Measurements from ENCODE around the gene SMG7.

Gene SMG7

DNA sequence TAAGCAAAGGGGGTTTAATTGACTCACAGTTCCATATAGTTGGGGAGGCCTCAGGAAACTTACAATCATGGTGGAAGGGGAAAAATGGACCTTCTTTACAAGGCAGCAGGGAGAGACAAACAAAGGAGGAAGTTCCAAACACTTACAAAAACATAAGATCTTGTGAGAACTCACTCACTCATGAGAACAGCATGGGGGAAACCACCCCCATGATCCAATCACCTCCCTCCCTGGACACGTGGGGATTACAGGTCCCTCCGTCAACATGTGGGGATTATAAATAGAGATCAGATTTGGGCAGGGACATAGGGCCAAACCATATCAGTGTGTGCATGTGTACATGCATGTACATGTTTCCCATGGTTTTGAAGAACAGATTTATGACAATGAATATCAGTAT is 5.5 kb upstream of the SMG7 start:
- in situ Hi-C loops (cut with MboI; ENCODE audit: low sequenced_read_pairs) = no loop called here

DNA sequence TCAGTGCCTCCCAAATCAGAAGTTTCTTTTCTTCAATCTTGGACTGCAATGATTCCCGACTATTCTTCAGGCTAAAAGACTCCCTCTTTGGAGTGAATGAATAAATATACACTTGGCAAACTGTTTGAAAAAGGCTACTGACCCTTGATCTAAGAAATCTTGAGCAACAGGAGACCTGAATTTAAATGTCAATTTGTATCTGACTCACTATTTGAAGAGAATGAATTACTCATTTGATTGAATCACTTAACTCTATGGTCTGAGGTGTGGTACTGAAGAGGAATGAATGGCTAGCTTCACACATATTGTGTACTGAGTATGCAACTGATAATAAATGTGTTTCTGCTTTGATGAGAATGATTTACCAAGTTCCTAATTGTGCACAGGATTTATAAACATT is 4.6 kb upstream of the SMG7 start:
- in situ Hi-C loops (cut with MboI; ENCODE audit: low sequenced_read_pairs) = no loop called here

DNA sequence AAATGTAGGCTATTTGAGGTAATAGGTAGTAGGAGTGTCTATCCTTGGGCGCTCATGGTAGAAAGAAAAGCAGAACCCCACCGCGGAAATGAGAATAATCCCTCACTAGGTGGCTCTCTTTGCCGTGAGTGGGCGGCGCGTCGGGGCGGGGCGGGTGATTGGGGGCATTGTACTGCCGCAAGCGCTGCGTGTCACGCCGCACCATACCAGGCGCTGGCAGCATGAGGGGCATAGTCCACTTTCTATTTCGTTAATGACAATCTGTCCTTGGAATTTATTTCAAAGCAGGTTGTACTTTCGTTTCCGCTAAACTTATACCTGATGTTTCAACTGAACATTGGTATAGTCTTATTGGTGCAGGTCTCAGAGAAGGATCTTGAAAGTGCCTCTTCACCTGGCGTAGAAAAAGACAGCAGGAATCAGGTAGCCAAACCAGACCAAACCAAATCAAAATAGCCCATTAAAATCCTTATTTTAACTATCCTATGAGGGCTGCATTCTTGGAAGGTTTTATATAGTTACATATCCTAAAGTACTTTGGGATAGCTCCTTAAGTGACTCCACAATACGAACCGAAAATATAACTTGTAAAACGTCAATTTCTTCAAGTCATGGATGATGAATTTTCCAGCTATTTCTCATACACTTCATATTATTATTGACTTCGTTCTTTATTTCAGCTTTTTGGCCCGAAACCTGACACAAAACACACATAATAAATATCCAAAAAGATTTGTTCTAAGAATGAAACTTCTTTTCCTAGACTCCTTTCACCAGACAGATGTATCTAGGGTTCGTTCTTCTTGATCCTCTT is 1.9 kb upstream of the SMG7 start:
- in situ Hi-C loops (cut with MboI; ENCODE audit: low sequenced_read_pairs) = no loop called here

DNA sequence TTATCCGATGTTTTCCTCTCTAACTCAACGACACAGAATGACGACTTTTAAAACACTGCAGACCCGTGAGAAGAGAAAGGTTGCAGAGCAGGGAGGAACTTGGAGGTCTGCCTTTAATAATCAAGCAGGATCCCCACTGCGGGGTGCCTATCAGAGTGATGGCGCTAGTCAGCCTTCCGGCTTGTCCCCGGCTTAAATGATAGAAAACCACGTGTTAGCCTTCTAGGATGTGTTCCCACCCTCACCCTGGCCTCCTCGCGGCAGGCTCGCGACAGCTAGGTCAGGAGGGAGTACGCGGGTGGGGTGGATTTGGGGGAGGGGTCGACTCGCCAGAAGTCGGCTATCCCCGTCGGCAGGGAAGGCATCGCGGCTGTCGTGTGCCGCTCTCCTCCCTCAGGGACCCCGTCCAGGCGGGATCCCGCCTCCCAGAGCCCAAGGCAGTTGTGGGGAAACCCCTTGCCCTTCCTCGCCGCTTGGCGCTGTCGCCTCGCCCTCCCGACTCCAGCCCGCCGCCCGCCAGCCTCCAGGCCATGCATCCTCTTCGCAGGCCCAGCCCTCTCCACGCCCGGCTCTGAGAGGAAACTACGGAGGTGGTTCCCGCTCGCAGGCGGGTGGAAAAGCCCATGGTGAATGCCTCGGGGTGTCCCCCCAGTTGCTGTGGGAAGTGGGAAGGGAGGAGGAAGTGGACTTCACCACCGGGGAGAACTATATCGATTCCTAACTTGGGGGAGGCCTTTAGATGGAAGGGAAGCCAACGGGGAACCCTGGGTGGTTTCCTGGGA is 1.1 kb upstream of the SMG7 start:
- in situ Hi-C loops (cut with MboI; ENCODE audit: low sequenced_read_pairs) = no loop called here

DNA sequence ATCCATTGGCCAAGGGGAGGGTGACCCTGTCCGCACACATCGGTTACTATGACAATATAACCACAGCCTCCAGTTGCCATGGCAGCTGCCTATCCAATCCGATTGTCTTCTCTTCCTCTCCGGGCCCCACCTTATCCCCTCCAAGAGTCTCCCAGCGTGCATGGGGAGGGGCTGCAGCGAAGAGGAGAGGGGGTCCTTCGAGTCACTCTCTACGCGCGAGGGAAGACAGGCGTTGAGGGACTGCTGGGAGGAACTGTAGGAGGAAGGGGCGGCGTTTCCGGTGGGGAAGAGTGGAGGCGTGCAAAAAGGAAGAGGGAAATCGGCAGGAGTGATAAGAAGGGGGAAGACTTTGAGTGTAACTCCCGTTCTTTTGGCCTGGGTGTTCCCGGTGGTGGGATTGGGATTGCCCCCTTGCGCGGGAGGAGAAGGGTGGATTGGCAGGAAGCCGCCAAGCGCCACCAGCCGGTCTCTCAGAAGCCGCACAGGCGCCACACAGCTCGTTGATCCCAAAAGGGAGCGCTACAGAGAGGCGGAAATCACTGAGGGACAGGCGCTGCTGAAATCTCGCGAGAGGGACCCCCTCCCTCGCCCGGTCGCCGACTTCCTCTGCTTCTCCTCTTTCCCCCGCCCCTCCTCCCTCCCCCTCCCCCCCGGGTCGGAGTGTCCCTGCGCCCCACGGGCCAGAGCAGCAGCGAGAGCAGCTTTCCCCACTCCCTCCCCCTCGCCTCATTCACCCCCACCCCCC is 384 bp upstream of the SMG7 start:
- in situ Hi-C loops (cut with MboI; ENCODE audit: low sequenced_read_pairs) = no loop called here

DNA sequence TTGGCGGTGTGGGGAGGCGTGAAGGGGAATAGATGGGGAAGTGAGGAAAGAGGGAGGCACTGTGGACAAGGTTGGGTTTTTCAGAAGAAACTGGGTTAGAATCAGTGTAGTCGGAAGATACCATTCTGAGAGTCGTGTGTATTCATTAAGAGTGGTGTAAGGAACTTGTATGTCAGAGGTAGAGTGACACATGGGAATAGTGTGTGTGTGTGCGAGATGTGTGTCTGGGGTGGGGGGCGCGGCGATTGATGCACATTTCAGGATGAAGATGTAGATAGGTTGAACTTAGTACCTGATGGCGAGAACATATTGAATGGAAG is 878 bp downstream of the SMG7 start:
- in situ Hi-C loops (cut with MboI; ENCODE audit: low sequenced_read_pairs) = no loop called here

DNA sequence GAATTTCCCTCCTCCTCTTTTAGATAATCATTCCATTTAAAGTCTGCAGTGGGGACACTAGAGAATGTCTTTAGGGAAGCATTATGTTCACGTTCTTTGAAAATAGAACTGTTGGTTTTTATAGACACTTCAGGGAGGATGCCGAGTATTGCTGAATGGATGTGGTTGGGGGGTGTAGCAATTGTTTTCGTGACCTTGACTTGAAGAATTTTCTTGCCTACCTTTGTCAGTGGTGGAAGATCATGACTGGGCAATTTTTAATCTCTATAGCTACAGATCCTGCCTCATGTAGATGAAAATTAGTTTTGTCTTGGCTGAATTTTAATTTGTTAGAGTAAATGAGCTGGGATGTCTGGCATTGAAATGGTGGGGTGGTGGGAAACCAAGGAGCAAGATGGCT is 3.8 kb downstream of the SMG7 start:
- in situ Hi-C loops (cut with MboI; ENCODE audit: low sequenced_read_pairs) = no loop called here

DNA sequence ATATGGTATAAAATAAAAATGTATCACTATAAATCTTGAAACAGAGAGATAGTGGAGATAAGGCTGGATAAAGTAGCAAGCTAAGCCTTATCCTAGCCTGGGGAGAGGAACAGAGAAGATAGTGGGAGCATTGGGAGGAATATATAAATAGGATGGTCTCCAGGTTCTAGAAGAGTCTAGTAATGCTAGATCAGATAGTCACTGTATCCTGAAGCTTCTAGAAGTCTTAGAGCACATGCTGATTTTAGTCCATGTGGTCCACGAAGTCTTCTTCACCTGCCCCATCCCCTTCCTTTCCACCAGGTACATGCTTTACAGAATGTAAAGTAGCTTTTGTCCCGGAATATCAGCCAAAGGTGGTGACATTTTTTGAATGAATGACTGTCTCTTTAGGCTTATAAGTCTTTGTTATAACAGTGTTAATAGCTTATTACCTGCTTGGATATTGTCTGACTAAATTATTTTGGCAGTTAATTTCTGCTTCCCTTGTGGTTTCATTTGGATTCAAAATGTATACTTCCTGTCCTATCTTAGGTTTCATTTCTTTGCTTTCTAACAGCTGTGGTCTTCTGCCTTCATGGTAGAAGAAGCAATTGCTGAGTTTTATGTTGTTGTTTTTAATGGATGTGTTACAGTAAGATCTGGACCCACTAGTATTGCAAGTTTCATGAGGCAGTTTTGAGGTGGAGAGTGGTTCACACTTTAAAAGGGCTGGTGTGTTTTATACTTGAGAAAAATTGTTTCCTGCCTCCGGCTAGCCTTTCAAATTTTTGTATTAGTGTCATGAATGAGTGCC is 5.9 kb downstream of the SMG7 start:
- in situ Hi-C loops (cut with MboI; ENCODE audit: low sequenced_read_pairs) = no loop called here

DNA sequence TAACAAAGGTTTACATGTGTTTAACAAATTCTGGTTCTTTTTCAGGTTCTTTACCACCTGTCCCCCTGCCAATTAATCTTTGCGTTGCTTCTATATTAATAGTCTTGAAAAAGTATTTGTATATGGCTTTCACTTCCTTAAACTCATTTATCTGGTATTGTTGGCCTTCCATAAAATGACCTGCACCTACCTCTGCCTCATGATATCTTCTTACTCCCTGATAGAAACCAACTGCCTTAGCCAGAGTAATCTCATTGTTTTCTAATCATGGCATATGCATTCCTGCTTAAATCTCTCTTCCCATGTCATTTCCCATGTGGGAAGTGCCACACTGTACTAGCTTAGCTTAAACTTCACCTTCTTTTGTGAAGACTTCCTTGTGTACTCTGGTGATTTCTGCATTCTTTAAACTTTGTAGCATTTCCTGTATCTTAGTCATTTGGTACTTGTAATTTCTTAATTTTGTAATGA is 8.7 kb downstream of the SMG7 start:
- in situ Hi-C loops (cut with MboI; ENCODE audit: low sequenced_read_pairs) = no loop called here

DNA sequence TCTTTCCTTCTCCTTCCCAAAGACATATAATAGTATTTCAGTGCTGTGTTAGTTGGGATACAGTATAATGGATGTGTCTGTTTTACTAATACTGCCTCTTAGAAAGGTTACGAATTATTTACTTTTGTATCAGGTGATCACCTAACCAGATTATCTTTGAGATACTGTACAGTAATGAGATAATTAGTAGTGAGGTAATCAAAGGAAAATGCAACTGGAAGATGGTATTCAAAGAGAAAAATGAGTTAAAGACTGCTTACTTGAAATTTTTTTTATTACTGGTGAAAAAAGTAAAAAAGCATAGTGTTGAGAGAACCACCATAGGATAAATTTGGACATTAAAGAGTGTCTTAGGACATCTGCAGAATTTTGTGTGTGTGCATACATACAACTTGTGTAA is 10.9 kb downstream of the SMG7 start:
- in situ Hi-C loops (cut with MboI; ENCODE audit: low sequenced_read_pairs) = no loop called here

DNA sequence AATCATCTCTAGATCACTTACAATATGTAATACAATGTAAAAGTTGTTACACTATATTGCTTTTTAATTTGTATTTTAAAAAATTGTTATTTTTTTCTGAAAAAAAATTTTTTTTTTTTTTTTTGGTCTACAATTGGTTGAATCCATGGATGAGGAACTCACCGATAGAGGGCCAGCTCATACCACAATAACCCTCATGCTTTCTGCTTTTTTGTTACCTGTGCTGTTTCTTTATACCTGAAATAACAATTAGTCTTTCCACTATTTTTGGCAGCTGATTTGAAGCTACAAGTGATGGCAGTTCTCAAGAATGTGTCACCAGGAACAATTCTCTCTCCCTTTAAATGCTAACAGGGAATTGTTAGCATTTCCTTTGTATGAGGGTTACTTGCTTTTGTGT is 12.0 kb downstream of the SMG7 start:
- in situ Hi-C loops (cut with MboI; ENCODE audit: low sequenced_read_pairs) = no loop called here

DNA sequence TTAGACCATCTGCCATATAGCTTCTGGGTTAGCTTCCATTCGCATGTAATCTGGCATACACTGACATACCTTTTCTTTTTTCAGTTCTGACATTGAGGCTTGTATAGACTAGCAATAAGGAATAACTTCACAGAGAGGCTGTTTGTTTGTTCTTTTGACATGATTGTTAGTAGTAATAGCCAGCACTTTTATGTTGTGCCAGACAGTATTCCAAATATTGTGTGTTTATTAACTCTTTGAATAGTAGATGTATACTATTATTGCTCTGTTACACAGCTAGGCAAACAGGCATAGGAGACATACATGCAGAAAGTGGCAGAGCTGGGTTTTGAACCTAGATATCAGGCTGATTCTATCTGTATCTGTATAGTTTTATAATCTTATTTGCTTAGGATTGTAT is 12.6 kb downstream of the SMG7 start:
- in situ Hi-C loops (cut with MboI; ENCODE audit: low sequenced_read_pairs) = no loop called here

DNA sequence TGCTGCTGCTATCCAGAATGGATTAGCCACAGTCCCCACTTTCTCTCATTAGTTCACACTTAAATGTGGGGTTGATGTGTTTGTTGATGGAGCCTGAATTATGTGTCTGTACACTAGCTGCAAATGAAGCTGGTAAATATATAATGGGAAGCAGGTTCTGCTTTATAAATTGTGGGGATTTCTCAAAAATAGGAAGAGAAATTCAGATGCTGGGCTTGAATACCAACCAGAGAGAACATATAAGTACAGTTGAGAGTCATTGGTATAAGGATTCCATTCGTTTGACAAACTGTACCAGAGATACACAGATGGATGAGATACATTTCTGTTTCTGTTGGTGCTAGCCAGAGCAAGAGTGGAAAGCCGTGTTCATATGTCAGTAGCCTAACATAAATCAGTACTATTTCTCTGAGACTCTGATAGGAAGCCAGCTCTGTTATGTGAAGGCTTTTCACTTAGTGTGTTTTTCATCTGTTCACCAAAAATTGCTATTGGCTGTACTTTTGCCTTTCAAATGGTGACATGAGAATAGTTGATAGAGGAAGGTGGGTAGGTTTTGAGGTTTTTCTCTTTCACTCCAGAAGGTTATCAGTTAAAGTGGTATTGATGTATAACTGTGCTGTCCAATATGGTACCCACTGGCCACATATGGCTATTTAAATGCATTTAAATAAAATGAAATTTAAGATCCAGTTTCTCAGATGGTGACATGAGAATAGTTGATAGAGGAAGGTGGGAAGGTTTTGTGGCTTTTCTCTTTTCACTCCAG is 15.6 kb downstream of the SMG7 start:
- in situ Hi-C loops (cut with MboI; ENCODE audit: low sequenced_read_pairs) = no loop called here

DNA sequence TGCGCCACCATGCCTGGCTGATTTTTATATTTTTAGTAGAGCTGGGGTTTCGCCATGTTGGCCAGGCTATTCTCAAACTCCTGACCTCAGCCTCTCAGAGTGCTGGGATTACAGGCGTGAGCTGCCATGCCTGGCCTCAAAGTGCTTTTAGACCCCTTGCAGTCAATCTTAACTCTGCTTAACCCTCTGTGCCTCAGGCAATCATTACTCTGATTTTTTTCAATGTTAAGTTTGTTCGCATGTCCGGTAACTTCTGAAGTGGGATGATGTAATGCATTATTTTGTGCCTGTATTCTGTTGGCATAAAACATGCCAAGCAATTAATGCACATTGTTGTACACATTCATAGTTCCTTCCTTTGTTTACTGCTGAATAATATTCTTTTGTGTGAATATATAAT is 18.6 kb downstream of the SMG7 start:
- in situ Hi-C loops (cut with MboI; ENCODE audit: low sequenced_read_pairs) = no loop called here

DNA sequence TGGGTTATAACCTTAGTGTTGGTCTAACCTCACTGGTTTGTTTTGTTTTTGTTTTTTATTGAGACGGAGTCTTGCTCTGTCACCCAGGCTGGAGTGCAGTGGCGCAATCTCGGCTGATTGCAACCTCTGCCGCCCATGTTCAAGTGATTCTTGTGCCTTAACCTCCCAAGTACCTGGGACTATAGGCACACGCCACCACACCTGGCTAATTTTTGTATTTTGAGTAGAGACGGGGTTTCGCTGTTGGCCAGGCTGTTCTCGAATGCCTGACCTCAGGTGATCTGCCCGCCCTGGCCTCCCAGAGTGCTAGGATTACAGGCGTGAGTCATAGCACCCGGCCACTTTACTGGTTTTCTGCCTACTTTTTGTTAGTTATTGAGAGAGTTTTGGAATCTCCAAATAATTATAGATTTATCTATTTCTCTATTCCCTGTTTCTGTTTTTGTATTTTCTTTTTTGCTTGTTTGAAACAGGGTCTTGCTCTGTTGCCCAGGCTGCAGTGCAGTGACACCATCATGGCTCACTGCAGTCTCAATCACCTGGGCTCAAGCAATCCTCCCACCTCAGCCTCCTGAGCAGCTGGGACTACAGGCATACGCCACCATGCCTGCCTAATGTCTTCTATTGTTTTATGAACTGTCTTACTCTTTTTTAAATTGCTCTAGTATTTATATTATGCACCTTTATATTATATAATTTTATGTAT is 21.4 kb downstream of the SMG7 start:
- in situ Hi-C loops (cut with MboI; ENCODE audit: low sequenced_read_pairs) = no loop called here

DNA sequence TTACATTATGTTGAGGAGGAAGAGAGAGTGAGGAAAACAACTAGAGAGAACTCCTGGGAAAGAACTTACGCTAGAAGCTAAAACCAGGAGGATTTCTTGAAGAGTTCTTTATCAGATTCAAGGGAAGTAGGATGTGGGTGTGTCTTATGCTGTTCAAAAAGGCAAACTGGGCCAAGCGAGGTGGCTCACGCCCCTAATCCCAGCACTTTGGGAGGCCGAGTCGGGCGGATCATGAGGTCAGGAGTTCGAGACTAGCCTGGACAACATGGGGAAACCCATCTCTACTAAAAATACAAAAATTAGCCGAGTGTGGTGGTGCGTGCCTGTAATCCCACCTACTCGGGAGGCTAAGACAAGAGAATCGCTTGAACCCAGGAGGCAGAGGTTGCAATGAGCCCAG is 23.1 kb downstream of the SMG7 start:
- in situ Hi-C loops (cut with MboI; ENCODE audit: low sequenced_read_pairs) = no loop called here

DNA sequence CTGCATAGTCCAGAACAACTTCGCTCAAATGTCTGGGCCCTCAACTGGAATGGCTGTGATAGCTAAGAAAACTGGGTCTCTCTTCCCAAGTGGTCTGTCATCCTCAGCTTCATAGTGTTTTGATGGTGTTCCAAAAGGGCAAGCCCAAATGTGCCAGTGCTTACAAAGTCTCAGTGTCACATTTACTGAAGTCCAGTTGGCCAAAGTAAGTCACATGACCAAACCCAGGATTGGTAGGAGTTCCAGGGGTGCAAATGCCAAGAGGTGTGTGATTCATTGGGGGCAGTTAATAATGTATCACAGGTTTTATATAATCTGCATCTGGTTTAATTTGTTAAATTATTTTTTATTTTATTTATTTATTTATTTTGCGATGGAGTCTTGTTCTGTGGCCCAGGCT is 24.9 kb downstream of the SMG7 start:
- in situ Hi-C loops (cut with MboI; ENCODE audit: low sequenced_read_pairs) = no loop called here

DNA sequence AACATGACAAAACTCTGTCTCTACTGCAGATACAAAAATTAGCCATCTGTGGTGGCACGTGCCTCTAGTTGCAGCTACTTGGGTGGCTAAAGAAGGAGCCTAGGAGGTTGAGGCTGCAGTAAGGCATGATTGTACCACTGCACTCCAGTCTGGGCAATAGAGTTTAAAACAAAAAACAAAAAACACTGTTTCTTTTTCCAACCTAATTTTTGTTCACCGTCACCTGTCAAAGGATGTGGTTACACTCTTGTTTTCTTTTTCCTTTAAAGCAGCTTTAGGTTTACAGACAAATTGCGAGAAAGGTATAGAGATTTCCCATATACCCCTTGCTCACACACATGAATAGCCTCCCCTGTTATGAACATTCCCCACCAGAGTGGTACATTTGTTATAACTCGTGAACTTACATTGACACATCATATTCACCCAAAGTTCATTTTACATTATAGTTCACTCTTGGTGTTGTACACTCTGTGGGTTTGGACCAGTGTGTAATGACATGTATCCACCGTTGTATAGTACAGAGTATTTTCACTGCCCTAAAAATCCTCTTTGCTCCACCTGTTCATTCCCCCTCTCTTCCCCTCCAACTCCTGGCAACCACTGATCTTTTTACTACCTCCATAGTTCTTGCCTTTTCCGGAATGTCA is 26.2 kb downstream of the SMG7 start:
- in situ Hi-C loops (cut with MboI; ENCODE audit: low sequenced_read_pairs) = no loop called here

DNA sequence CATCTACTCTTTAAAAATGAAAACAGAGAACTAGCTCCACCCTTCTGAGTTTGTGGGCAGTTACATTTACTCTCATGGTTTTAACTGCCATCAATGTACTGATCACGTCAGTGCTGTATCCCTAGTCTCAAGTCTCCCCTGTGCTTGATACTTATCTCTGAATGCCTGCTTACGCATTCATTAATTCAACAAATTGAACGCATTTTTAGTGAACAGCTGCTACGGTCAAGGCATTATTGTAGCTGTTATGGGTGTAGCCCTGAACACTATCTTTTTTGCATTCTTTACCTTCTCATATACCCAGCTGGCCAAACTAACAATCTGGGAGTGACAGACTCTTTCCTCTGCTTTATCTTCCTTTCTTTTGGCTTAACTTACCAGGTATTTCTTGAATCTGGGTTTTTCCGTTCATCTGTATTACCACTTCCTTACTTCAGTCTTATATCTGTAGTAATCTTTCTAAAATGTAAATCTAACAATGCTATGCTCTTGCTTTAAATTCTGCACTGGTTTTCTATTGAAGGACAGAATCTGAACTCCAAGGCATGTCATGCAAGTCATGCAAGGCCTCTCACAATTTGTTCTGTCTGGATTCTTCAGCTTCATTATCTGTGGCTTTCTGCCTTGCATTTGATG is 33.3 kb downstream of the SMG7 start:
- in situ Hi-C loops (cut with MboI; ENCODE audit: low sequenced_read_pairs) = no loop called here

All from hTERT RPE-1 (cell line).